GM19193 (cell line): Measurements from ENCODE around the gene KRTDAP.

Experiments
- POLR2A ChIP-seq: IDR thresholded peaks from 4 replicates; pipeline ENCODE4 v1.6.1; 2011; ENCODE audit not compliant: insufficient read depth, insufficient read length; ENCODE audit errors: extremely low read depth

The KRTDAP gene

DNA sequence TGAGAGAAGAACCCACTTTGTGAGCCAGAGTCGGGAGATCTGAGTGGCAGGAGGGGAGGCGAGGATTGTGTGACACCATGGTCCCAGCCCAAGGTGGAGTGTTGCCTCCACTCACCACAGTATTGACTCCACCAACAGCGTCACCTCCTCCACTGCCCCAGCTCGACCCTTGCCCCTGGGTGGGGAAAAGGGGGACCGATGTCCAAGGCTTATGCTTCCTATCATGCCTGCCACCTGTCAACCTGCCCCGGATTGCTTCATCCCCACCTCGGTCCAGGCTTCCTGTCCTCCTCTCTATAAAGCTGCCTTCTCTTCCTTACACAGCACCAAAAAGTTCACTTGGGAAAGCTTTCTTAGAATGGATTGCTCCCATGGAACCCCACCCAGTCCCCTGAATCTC, 15.7 kb upstream of the KRTDAP start:
- no peak for TF ChIP-seq POLR2A

GRCh38 chr19:35502751-35503150, 12.5 kb upstream of the KRTDAP start:
- no peak for TF ChIP-seq POLR2A

DNA sequence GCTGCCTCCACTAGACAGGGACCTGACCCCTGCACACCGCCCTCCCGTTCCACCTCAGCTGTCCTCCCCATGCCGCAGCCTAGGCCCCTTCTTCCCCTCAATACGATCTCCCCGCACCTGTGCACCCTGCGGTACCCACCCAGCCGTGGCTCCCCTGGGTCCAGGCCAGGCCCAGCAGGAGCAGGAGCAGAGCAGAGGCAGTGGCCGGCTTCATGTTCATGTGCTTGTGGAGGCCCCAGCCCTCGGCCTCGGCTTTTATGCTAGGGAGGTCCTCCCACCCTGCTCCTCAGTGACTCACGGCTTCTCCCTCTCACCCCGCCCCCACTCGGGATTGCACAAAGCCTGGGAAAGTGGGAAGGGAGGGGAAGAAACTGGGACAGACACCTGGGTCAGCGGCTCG, 11.4 kb upstream of the KRTDAP start:
- no peak for TF ChIP-seq POLR2A

DNA sequence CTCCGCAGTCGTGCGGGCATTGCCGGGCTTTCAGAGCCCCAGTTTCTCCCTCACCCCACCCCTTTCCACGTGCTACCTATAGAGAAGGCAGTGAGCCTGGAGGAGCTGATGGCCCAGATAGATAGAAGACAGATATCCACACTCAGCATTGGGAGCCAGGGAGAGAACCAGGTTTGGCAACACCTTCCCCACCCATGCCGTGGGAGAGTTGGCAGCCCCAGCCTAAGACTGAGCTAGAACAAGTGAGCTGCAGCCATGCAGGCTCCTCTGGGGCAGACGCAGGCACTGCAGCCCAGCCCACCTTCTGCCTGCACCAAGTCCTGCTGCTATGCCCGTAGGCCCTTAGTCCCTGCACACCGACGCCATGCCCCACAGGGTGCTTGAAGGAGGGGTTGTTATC, 10.3 kb upstream of the KRTDAP start:
- no peak for TF ChIP-seq POLR2A

DNA sequence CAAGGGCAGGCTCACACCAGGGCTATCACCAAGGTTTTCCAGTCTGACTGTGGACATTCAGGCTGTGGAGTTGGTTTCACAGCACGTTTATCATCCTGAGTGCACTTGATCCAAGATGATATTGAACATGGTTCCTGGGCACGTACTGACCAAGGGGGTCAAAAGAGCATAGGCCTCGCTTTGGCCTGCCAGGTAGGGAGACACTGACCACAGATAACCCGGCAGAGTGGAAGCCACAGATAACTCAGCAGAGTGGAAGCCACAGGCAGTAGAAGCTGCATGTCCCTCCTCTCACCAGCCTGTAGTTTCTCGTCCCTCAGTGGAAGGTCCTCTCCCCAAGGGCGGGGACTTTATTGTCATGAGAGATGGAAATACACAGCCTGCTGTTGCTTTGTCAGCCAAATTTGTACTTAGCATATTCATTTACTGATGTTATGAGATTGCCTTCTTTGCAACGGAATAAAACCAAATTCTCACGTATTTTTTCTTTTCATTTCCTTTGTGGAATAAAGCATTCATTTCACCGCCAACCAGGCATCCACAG, 8.8 kb upstream of the KRTDAP start:
- TF ChIP-seq POLR2A, result no peak

- no peak for TF ChIP-seq POLR2A
Measured at GRCh38 chr19:35498220-35498619, 8.0 kb upstream of the KRTDAP start.

- TF ChIP-seq POLR2A, result no peak
Measured at GRCh38 chr19:35497406-35497805, 7.1 kb upstream of the KRTDAP start.

DNA sequence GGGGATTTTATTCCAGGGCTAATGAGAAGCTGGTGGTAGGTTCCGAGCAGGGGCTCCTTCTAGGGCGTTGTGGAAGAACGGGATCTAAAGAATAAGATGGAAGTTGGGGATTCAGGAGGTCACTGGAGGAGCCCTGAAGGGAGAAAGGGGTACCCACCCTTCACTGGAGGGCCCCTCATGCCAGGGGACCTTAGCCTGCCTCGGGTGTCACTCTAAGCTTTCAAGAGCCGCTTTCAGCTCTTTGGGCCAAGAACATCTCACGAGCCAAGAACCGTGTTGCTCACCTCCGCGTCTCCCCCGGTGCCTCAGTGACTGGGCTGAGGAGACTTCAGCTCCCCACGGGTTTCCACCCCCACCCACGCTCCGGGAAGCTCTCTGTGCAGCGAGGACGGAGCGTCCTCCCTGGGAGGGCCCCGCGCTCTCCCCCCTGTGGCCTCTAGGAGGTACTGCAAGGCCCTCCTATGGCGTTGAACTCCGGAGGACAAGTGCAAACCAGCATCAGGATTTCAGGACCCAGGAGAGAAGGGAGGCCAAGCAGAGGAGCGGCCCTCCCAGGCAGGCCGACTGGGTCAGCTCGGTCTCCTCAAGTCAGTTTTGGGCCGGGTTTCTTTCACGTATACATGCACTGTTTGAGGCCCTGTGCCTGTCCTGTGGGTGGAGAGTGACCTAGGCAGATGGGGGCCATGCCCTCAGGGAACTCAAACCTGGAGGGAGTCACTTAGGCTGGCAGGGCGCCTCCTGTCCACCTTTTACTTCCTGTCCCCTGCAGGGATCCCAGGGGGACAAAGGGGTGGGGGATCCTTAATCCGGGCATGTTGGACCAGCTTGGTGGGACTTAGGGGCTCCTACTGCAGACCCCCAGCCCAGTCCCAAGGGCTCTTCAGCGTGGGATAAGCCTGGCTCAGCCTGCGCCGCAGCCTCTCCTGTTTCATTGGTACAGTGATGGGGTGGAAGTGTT, 5.1 kb upstream of the KRTDAP start:
- TF ChIP-seq POLR2A, result no peak

- TF ChIP-seq POLR2A, result no peak
Measured at GRCh38 chr19:35493971-35494370, 3.7 kb upstream of the KRTDAP start.

DNA sequence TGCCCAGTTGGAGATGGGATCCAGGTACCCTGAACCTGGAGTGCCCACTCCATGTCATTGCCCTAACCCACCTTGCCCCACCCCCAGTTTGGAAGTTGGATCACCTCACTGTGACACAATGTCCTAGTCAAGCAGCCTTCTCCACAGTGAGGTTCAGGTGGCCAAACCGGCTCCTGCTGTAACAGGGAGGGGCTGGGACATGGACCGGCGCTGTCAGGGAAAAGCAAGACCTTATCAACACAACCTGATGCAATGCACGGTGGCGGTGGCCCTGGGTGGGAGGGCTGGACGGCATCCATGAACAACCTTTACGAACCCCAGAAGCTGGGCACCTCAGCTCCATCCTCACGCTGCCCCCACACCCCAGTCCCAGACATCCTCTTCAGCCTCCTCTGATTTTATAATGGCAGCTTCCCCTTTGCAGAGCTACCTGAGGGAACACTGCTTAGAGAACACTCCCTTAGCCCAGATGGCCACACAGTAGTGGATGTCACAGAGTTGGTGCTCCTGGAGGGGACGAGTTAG, 1.6 kb upstream of the KRTDAP start:
- no peak for TF ChIP-seq POLR2A

GRCh38 chr19:35488677-35489076, 1.6 kb downstream of the KRTDAP start:
- TF ChIP-seq POLR2A, result no peak

GRCh38 chr19:35487656-35488182, 2.5 kb downstream of the KRTDAP start:
- TF ChIP-seq POLR2A, result no peak

GRCh38 chr19:35486268-35486708, 4.0 kb downstream of the KRTDAP start:
- no peak for TF ChIP-seq POLR2A

- TF ChIP-seq POLR2A, result no peak
Measured at GRCh38 chr19:35484252-35485036, 5.8 kb downstream of the KRTDAP start.

DNA sequence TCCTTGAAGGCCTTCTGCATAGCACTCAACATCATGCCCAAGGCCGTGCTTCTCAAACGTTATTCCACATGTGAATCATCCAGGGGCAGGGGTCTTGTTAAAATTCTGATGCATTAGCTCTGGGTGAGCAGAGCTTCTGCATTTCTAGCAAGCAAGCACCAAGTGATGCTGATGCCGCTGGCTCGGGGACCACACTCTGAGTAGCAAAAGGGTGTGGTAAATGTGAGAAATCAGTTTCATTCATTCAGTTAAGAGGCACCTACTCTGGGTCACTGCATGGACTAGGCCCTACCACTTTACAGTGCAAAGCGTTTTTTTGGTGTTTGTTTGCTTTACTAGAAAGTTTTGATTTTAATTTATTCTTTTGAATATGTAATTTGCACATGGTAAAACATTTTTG, 7.2 kb downstream of the KRTDAP start:
- TF ChIP-seq POLR2A, result no peak
